ENCODE results near the gene TMEM248. TPM values are rescaled to one million over a fixed set of nuclear protein-coding genes. Genes with fewer than 3 reads are reported as not detected.

Gene TMEM248
- total RNA-seq, 4 donors from 2014 or later, result 53.2 to 65.9 (median 60.3) TPM

- DNase-seq (no peak), ATAC-seq (no peak)
- H3K4me1 ChIP-seq, result peaks cover 0 to 3% of the 10 kb centered on the region in 2 donors
- H3K9me3 ChIP-seq, result no peaks in the 10 kb centered on the region
- TF ChIP-seq CTCF (IDR thresholded peaks at IDR 0.05 in 4 of 5, conservative IDR thresholded peaks at IDR 0.05 in 1 of 5) (no peak), POLR2A (IDR thresholded peaks at IDR 0.05) (no peak)
- no peak overlapping the region for H3K4me3 ChIP-seq
- peaks cover 0 to 27% of the 10 kb centered on the region in 2 donors for H3K36me3 ChIP-seq
- intact Hi-C loops (cut with DNase I; ENCODE audit: low total_unique reads), result no loop called here
- in situ Hi-C loops (cut with MboI; ENCODE audit: low sequenced_read_pairs in 4 of 4), result no loop called here
- H3K27ac ChIP-seq, result no peak overlapping the region
- no peaks in the 10 kb centered on the region for H3K27me3 ChIP-seq
These were observed 85.9 kb downstream of the TMEM248 start for GRCh38 chr7:67006965-67007364.

Other genes with a start within 250 kb of the TMEM248 start
- 10 to 100 TPM; 18.8 to 29.7 (median 24.9) TPM for gene RABGEF1, start 180.5 kb upstream of the TMEM248 start, total RNA-seq
- gene SBDS, start 74.4 kb downstream of the TMEM248 start, total RNA-seq, result 100 to 1,000 TPM; 226 to 391 (median 235) TPM
- 10 to 100 TPM; 15.4 to 33.8 (median 19.7) TPM for gene TYW1, start 75.6 kb downstream of the TMEM248 start, total RNA-seq